GM20431 (cell line): ENCODE results near the gene KRTAP10-7.
"Not testable (repeated sequence)": the region's sequence is repeated elsewhere in the genome, so short reads cannot be mapped to it uniquely, and the experiment has no call there.

Source experiments
- in situ Hi-C: fragments of 300-500 bp; cut with MseI, MboI; formaldehyde crosslinking; loops from one replicate; pipeline ENCODE4 v1.15.0; 2020; ENCODE audit warnings: low sequenced_read_pairs; ENCODE audit not compliant: unreplicated experiment

KRTAP10-7 gene

GRCh38 chr21:44609193-44609592 is 8.8 kb downstream of the KRTAP10-7 start:
- in situ Hi-C loops, result no loop called here

- in situ Hi-C loops, result not testable (repeated sequence)
Observed at GRCh38 chr21:44610157-44610843, 9.9 kb downstream of the KRTAP10-7 start.

GRCh38 chr21:44611551-44611950 is 11.2 kb downstream of the KRTAP10-7 start:
- in situ Hi-C loops, result no loop called here

- in situ Hi-C loops, result no loop called here
Observed at GRCh38 chr21:44612029-44612486, 11.7 kb downstream of the KRTAP10-7 start, which contains the start of gene KRTAP10-8. Gene KRTAP10-8, plus strand, starts transcription at chr21:44612079. Its CDS starts 22 bp downstream, at chr21:44612101.

- in situ Hi-C loops, result no loop called here
Observed at GRCh38 chr21:44612669-44613229, 12.4 kb downstream of the KRTAP10-7 start.

GRCh38 chr21:44613386-44614155 is 13.2 kb downstream of the KRTAP10-7 start:
- in situ Hi-C loops, result no loop called here

- in situ Hi-C loops, result no loop called here
Observed at GRCh38 chr21:44614161-44614631, 13.8 kb downstream of the KRTAP10-7 start.

- in situ Hi-C loops, result no loop called here
Observed at GRCh38 chr21:44614961-44615391, 14.6 kb downstream of the KRTAP10-7 start.

GRCh38 chr21:44615466-44615865 is 15.1 kb downstream of the KRTAP10-7 start:
- in situ Hi-C loops, result no loop called here

- in situ Hi-C loops, result no loop called here
Observed at GRCh38 chr21:44615911-44616590, 15.7 kb downstream of the KRTAP10-7 start.

GRCh38 chr21:44616591-44616926 is 16.2 kb downstream of the KRTAP10-7 start:
- in situ Hi-C loops, result no loop called here

- in situ Hi-C loops, result no loop called here
Observed at GRCh38 chr21:44617071-44617501, 16.7 kb downstream of the KRTAP10-7 start.

GRCh38 chr21:44618504-44618903 is 18.1 kb downstream of the KRTAP10-7 start:
- in situ Hi-C loops, result no loop called here

- in situ Hi-C loops, result no loop called here
Observed at GRCh38 chr21:44618909-44619308, 18.5 kb downstream of the KRTAP10-7 start.

GRCh38 chr21:44619886-44620285 is 19.5 kb downstream of the KRTAP10-7 start:
- in situ Hi-C loops, result no loop called here

GRCh38 chr21:44623575-44623974 is 23.2 kb downstream of the KRTAP10-7 start:
- in situ Hi-C loops, result no loop called here

- in situ Hi-C loops, result no loop called here
Observed at GRCh38 chr21:44625756-44626155, 25.4 kb downstream of the KRTAP10-7 start.

GRCh38 chr21:44626262-44626661 is 25.9 kb downstream of the KRTAP10-7 start:
- in situ Hi-C loops, result no loop called here

GRCh38 chr21:44626673-44627143 is 26.3 kb downstream of the KRTAP10-7 start, which contains the start of gene KRTAP10-9:
Gene KRTAP10-9, plus strand, starts transcription at chr21:44627093. Its CDS starts 79 bp downstream, at chr21:44627172.
- in situ Hi-C loops, result no loop called here
